GM23338 (cell line): ENCODE measurements around the gene HDAC11. TPM values are rescaled to one million over a fixed set of nuclear protein-coding genes. Genes with fewer than 3 reads are reported as not detected.

ENCODE experiments used
- ATAC-seq: fragments of 200-7000 bp; cut with Tn5 transposase; 3 replicates; pipeline ENCODE4 v1.9.1; 2020
- DNase-seq: peaks from one replicate; pipeline ENCODE4 v3.0.0-alpha.2; 2015; ENCODE audit warnings: low spot score
- H2AFZ ChIP-seq: fragments of 200-600 bp; sonication (generic); 2 replicates; pipeline ENCODE4 v1.8.0; 2016; ENCODE audit warnings: antibody characterized with exemption, mild to moderate bottlenecking, moderate library complexity
- H3F3A ChIP-seq: fragments of 200-600 bp; sonication (generic); replicated peaks from 2 replicates; pipeline ENCODE4 v1.8.0; 2017; ENCODE audit warnings: antibody characterized with exemption, mixed run types, low read depth
- H3K27ac ChIP-seq: fragments of 200-600 bp; sonication (generic); 2 replicates; pipeline ENCODE4 v1.6.1; 2016; ENCODE audit warnings: low read depth
- H3K27me3 ChIP-seq: fragments of 200-600 bp; sonication (generic); 2 replicates; pipeline ENCODE4 v1.8.0; 2016; ENCODE audit warnings: mild to moderate bottlenecking, mixed run types, moderate library complexity; ENCODE audit not compliant: insufficient read depth
- H3K36me3 ChIP-seq: fragments of 200-600 bp; sonication (generic); 2 replicates; pipeline ENCODE4 v1.8.0; 2016; ENCODE audit warnings: mild to moderate bottlenecking; ENCODE audit not compliant: insufficient read depth
- H3K4me1 ChIP-seq: fragments of 200-600 bp; sonication (generic); 2 replicates; pipeline ENCODE4 v1.8.0; 2016; ENCODE audit warnings: mild to moderate bottlenecking, moderate library complexity; ENCODE audit not compliant: insufficient read depth
- H3K4me2 ChIP-seq: fragments of 200-600 bp; sonication (generic); 2 replicates; pipeline ENCODE4 v1.7.1; 2017; ENCODE audit warnings: mixed run types
- H3K4me3 ChIP-seq: fragments of 200-600 bp; sonication (generic); 2 replicates; pipeline ENCODE4 v1.6.1; 2016; ENCODE audit warnings: mixed run types
- H3K79me2 ChIP-seq: fragments of 200-600 bp; sonication (generic); replicated peaks from 2 replicates; pipeline ENCODE4 v1.8.0; 2017; ENCODE audit warnings: mild to moderate bottlenecking; ENCODE audit not compliant: insufficient read depth
- H3K9me2 ChIP-seq: fragments of 200-600 bp; sonication (generic); 2 replicates; pipeline ENCODE4 v1.8.0; 2017; ENCODE audit not compliant: insufficient read depth
- H4K20me1 ChIP-seq: fragments of 200-600 bp; sonication (generic); replicated peaks from 2 replicates; pipeline ENCODE4 v1.8.0; 2017; ENCODE audit warnings: mild to moderate bottlenecking; ENCODE audit not compliant: insufficient read depth
- H3K27ac Mint-ChIP-seq: 2 replicates; pipeline ENCODE4 v1.8.0; 2020; ENCODE audit warnings: inconsistent platforms, mild to moderate bottlenecking, moderate library complexity, mixed read lengths
- H3K27me3 Mint-ChIP-seq: 3 replicates; pipeline ENCODE4 v1.8.0; 2022; ENCODE audit warnings: low read depth, mild to moderate bottlenecking, moderate library complexity, mixed read lengths, inconsistent platforms; ENCODE audit not compliant: insufficient read depth, poor library complexity
- H3K36me3 Mint-ChIP-seq: 3 replicates; pipeline ENCODE4 v1.8.0; 2021; ENCODE audit warnings: low read depth, mild to moderate bottlenecking, inconsistent platforms, moderate library complexity, mixed read lengths
- H3K4me1 Mint-ChIP-seq: 3 replicates; pipeline ENCODE4 v1.8.0; 2020; ENCODE audit warnings: mild to moderate bottlenecking, inconsistent platforms, mixed read lengths
- H3K4me3 Mint-ChIP-seq: 3 replicates; pipeline ENCODE4 v1.8.0; 2021; ENCODE audit warnings: moderate library complexity, mild to moderate bottlenecking, inconsistent platforms, mixed read lengths
- H3K9me3 Mint-ChIP-seq: 3 replicates; pipeline ENCODE4 v1.8.0; 2020; ENCODE audit warnings: moderate library complexity, mild to moderate bottlenecking, inconsistent platforms, mixed read lengths
- CREB1 ChIP-seq: fragments of 250-450 bp; sonication (Bioruptor Pico); IDR thresholded peaks from 2 replicates; pipeline ENCODE4 v1.5.0; 2020; ENCODE audit warnings: low read depth, mild to moderate bottlenecking, moderate library complexity
- EZH2 ChIP-seq: fragments of 200-600 bp; sonication (generic); IDR thresholded peaks from one replicate; pipeline ENCODE4 v1.8.0; 2017; ENCODE audit warnings: antibody characterized with exemption, mild to moderate bottlenecking, low read depth; ENCODE audit not compliant: unreplicated experiment
- EZH2phosphoT487 ChIP-seq: fragments of 200-600 bp; sonication (generic); IDR thresholded peaks from one replicate; pipeline ENCODE4 v1.8.1; 2018; ENCODE audit warnings: antibody characterized with exemption; ENCODE audit not compliant: unreplicated experiment
- JUNB ChIP-seq: IDR thresholded peaks from one replicate; pipeline ENCODE4 v1.6.1; 2016; ENCODE audit warnings: antibody characterized with exemption; ENCODE audit not compliant: unreplicated experiment
- NANOG ChIP-seq: IDR thresholded peaks from 2 replicates; pipeline ENCODE4 v1.6.1; 2016; ENCODE audit warnings: antibody characterized with exemption, borderline replicate concordance
- POLR2AphosphoS5 ChIP-seq: IDR thresholded peaks from 2 replicates; pipeline ENCODE4 v1.6.1; 2016; ENCODE audit warnings: antibody characterized with exemption, low read depth
- STAT1 ChIP-seq: IDR thresholded peaks from one replicate; pipeline ENCODE4 v1.6.1; 2016; ENCODE audit warnings: antibody characterized with exemption; ENCODE audit not compliant: unreplicated experiment
- ZNF114 ChIP-seq: fragments of 250-450 bp; sonication (Bioruptor Pico); IDR thresholded peaks from 2 replicates; pipeline ENCODE4 v1.5.0; 2020; ENCODE audit warnings: mild to moderate bottlenecking, moderate library complexity
- ZNF331 ChIP-seq: fragments of 250-450 bp; sonication (Bioruptor Pico); IDR thresholded peaks from 2 replicates; pipeline ENCODE4 v1.5.0; 2020; ENCODE audit warnings: low read depth, mild to moderate bottlenecking, moderate library complexity
- polyA plus RNA-seq: library from polyadenylated mRNA; unstranded; fragments of >200 nt; fragmentation: Nextera tagmentation; extraction: Ambion mirVana; gene quantifications from 2 replicates; pipeline ENCODE4 v1.2.1, GENCODE V29; 2016
- total RNA-seq: library from RNA; depleted of rRNA; stranded (reverse); fragments of >200 nt; shearing (Covaris generic); gene quantifications from 2 replicates; pipeline ENCODE4 v1.2.3, GENCODE V29; 2014
- TF ChIP-seq, protein P1 (sequence below): IDR thresholded peaks from one replicate; pipeline ENCODE4 v1.6.1; 2018; ENCODE audit warnings: antibody characterized with exemption; ENCODE audit not compliant: unreplicated experiment
- TF ChIP-seq, protein P2 (sequence below): fragments of 250-450 bp; sonication (Bioruptor Pico); IDR thresholded peaks from 2 replicates; pipeline ENCODE4 v1.5.0; 2020; ENCODE audit warnings: mild to moderate bottlenecking, moderate library complexity
- TF ChIP-seq, protein P3 (sequence below), 2 experiments: fragments of 200-600 bp in 1 of 2; sonication (generic) in 1 of 2; conservative IDR thresholded peaks; 2 replicates each; pipeline versions ENCODE4 v1.5.1 to v1.6.1; 2016 to 2017; ENCODE audit warnings: antibody characterized with exemption in 2 of 2, low read depth in 2 of 2, mild to moderate bottlenecking in 2 of 2, moderate library complexity in 1 of 2
- TF ChIP-seq, protein P4 (sequence below): IDR thresholded peaks from 2 replicates; pipeline ENCODE4 v1.6.1; 2016; ENCODE audit warnings: antibody characterized with exemption

The HDAC11 gene
- total and polyA plus RNA-seq, 2 experiments from 2014 or later: 5.4 to 15.8 TPM

DNA sequence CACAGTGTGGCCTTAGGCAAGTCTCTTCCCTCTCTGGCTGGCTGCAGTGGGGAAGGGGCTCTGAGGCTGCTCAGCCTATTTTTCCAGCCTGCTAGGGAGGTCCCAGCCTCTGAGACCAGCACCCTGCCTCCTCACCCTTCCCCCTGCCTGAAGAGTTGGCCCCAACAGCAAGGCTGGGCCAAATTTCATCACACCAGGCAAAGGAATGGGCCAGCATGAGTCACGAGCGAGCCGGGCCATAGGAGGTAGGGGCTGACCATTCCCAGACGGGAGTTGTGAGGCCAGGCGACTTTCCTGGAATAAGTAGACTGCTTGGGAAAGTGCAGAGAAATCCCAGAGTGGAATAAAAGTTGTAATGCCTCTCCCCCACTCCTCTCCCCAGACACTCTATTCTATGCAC lies 63.1 kb downstream of the HDAC11 start:
- H3K9me2 ChIP-seq: no peaks in the 10 kb centered on the region
- no peak overlapping the region for H3K27ac ChIP-seq
- peaks cover 5% of the 10 kb centered on the region; the same call in 1 of the 3 replicates for H3K36me3 Mint-ChIP-seq
- no peak overlapping the region for H3K4me2 ChIP-seq
- H3K27ac Mint-ChIP-seq: no peak overlapping the region
- 0 out of 2 replicates have a peak, but pooled peaks cover 2% of the 10 kb centered on the region for H3K27me3 ChIP-seq
- peaks cover 23% of the 10 kb centered on the region for H3K9me3 Mint-ChIP-seq
- H3K4me1 Mint-ChIP-seq: peaks cover 26% of the 10 kb centered on the region
- peaks cover 3% of the 10 kb centered on the region; the same call in 1 of the 2 replicates for H3K4me1 ChIP-seq
- no peak overlapping the region for H2AFZ ChIP-seq
- H3K4me3 Mint-ChIP-seq: no peak overlapping the region
- no peaks in the 10 kb centered on the region for H3F3A ChIP-seq
- no peak overlapping the region for H3K4me3 ChIP-seq
- DNase-seq (no peak), ATAC-seq (no peak)
- TF ChIP-seq EZH2phosphoT487 (no peak), ZNF114 (CRISPR knock-in tag) (no peak), ZNF331 (CRISPR knock-in tag) (no peak), CREB1 (CRISPR knock-in tag) (no peak), NANOG (no peak), POLR2AphosphoS5 (no peak), STAT1 (no peak), EZH2 (no peak), JUNB (no peak)
- TF ChIP-seq, protein P1, sequence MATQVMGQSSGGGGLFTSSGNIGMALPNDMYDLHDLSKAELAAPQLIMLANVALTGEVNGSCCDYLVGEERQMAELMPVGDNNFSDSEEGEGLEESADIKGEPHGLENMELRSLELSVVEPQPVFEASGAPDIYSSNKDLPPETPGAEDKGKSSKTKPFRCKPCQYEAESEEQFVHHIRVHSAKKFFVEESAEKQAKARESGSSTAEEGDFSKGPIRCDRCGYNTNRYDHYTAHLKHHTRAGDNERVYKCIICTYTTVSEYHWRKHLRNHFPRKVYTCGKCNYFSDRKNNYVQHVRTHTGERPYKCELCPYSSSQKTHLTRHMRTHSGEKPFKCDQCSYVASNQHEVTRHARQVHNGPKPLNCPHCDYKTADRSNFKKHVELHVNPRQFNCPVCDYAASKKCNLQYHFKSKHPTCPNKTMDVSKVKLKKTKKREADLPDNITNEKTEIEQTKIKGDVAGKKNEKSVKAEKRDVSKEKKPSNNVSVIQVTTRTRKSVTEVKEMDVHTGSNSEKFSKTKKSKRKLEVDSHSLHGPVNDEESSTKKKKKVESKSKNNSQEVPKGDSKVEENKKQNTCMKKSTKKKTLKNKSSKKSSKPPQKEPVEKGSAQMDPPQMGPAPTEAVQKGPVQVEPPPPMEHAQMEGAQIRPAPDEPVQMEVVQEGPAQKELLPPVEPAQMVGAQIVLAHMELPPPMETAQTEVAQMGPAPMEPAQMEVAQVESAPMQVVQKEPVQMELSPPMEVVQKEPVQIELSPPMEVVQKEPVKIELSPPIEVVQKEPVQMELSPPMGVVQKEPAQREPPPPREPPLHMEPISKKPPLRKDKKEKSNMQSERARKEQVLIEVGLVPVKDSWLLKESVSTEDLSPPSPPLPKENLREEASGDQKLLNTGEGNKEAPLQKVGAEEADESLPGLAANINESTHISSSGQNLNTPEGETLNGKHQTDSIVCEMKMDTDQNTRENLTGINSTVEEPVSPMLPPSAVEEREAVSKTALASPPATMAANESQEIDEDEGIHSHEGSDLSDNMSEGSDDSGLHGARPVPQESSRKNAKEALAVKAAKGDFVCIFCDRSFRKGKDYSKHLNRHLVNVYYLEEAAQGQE: no peak
- TF ChIP-seq, protein P2, sequence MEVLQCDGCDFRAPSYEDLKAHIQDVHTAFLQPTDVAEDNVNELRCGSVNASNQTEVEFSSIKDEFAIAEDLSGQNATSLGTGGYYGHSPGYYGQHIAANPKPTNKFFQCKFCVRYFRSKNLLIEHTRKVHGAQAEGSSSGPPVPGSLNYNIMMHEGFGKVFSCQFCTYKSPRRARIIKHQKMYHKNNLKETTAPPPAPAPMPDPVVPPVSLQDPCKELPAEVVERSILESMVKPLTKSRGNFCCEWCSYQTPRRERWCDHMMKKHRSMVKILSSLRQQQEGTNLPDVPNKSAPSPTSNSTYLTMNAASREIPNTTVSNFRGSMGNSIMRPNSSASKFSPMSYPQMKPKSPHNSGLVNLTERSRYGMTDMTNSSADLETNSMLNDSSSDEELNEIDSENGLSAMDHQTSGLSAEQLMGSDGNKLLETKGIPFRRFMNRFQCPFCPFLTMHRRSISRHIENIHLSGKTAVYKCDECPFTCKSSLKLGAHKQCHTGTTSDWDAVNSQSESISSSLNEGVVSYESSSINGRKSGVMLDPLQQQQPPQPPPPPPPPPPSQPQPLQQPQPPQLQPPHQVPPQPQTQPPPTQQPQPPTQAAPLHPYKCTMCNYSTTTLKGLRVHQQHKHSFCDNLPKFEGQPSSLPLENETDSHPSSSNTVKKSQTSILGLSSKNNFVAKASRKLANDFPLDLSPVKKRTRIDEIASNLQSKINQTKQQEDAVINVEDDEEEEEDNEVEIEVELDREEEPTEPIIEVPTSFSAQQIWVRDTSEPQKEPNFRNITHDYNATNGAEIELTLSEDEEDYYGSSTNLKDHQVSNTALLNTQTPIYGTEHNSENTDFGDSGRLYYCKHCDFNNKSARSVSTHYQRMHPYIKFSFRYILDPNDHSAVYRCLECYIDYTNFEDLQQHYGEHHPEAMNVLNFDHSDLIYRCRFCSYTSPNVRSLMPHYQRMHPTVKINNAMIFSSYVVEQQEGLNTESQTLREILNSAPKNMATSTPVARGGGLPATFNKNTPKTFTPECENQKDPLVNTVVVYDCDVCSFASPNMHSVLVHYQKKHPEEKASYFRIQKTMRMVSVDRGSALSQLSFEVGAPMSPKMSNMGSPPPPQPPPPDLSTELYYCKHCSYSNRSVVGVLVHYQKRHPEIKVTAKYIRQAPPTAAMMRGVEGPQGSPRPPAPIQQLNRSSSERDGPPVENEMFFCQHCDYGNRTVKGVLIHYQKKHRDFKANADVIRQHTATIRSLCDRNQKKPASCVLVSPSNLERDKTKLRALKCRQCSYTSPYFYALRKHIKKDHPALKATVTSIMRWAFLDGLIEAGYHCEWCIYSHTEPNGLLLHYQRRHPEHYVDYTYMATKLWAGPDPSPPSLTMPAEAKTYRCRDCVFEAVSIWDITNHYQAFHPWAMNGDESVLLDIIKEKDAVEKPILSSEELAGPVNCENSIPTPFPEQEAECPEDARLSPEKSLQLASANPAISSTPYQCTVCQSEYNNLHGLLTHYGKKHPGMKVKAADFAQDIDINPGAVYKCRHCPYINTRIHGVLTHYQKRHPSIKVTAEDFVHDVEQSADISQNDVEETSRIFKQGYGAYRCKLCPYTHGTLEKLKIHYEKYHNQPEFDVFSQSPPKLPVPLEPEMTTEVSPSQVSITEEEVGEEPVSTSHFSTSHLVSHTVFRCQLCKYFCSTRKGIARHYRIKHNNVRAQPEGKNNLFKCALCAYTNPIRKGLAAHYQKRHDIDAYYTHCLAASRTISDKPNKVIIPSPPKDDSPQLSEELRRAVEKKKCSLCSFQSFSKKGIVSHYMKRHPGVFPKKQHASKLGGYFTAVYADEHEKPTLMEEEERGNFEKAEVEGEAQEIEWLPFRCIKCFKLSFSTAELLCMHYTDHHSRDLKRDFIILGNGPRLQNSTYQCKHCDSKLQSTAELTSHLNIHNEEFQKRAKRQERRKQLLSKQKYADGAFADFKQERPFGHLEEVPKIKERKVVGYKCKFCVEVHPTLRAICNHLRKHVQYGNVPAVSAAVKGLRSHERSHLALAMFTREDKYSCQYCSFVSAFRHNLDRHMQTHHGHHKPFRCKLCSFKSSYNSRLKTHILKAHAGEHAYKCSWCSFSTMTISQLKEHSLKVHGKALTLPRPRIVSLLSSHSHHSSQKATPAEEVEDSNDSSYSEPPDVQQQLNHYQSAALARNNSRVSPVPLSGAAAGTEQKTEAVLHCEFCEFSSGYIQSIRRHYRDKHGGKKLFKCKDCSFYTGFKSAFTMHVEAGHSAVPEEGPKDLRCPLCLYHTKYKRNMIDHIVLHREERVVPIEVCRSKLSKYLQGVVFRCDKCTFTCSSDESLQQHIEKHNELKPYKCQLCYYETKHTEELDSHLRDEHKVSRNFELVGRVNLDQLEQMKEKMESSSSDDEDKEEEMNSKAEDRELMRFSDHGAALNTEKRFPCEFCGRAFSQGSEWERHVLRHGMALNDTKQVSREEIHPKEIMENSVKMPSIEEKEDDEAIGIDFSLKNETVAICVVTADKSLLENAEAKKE (CRISPR knock-in tag): no peak
- TF ChIP-seq, protein P3, sequence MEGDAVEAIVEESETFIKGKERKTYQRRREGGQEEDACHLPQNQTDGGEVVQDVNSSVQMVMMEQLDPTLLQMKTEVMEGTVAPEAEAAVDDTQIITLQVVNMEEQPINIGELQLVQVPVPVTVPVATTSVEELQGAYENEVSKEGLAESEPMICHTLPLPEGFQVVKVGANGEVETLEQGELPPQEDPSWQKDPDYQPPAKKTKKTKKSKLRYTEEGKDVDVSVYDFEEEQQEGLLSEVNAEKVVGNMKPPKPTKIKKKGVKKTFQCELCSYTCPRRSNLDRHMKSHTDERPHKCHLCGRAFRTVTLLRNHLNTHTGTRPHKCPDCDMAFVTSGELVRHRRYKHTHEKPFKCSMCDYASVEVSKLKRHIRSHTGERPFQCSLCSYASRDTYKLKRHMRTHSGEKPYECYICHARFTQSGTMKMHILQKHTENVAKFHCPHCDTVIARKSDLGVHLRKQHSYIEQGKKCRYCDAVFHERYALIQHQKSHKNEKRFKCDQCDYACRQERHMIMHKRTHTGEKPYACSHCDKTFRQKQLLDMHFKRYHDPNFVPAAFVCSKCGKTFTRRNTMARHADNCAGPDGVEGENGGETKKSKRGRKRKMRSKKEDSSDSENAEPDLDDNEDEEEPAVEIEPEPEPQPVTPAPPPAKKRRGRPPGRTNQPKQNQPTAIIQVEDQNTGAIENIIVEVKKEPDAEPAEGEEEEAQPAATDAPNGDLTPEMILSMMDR (conservative IDR thresholded peaks at IDR 0.05; ENCODE audit: low read depth in 2 of 2): no peak
- TF ChIP-seq, protein P4, sequence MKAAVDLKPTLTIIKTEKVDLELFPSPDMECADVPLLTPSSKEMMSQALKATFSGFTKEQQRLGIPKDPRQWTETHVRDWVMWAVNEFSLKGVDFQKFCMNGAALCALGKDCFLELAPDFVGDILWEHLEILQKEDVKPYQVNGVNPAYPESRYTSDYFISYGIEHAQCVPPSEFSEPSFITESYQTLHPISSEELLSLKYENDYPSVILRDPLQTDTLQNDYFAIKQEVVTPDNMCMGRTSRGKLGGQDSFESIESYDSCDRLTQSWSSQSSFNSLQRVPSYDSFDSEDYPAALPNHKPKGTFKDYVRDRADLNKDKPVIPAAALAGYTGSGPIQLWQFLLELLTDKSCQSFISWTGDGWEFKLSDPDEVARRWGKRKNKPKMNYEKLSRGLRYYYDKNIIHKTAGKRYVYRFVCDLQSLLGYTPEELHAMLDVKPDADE: no peak
- no peaks in the 10 kb centered on the region for H3K79me2 ChIP-seq
- no peaks in the 10 kb centered on the region for H4K20me1 ChIP-seq
- peaks cover 6% of the 10 kb centered on the region; the same call in 1 of the 2 replicates for H3K36me3 ChIP-seq
- H3K27me3 Mint-ChIP-seq: peaks cover 18% of the 10 kb centered on the region
